Measurements from ENCODE around the gene SOCS6. TPM values are rescaled to one million over a fixed set of nuclear protein-coding genes. Genes with fewer than 3 reads are reported as not detected.

Gene SOCS6
- total RNA-seq, 1 donor from 2014 or later = 29.3 TPM

GRCh38 chr18:70250781-70251180, 38.1 kb upstream of the SOCS6 start:
- Mint-ChIP-seq H3K4me3 (no peak overlapping the region), H3K4me1 (no peaks in the 10 kb centered on the region), H3K36me3 (no peaks in the 10 kb centered on the region), H3K27me3 (ENCODE audit: low read depth) (peaks cover 2% of the 10 kb centered on the region), H3K27ac (no peak overlapping the region), H3K9me3 (no peaks in the 10 kb centered on the region)
- TF ChIP-seq CTCF (IDR thresholded peaks at IDR 0.05; ENCODE audit: unreplicated experiment) = no peak
- no peak for DNase-seq (ENCODE audit: low spot score in 2 of 2, unreplicated experiment in 2 of 2)

GRCh38 chr18:70256184-70256583, 32.7 kb upstream of the SOCS6 start:
- no peak for DNase-seq (ENCODE audit: low spot score in 2 of 2, unreplicated experiment in 2 of 2)
- peaks cover 5% of the 10 kb centered on the region for H3K27me3 Mint-ChIP-seq (ENCODE audit: low read depth)
- no peaks in the 10 kb centered on the region for H3K9me3 Mint-ChIP-seq
- TF ChIP-seq CTCF (IDR thresholded peaks at IDR 0.05; ENCODE audit: unreplicated experiment) = no peak
- no peaks in the 10 kb centered on the region for H3K4me1 Mint-ChIP-seq
- no peak overlapping the region for H3K27ac Mint-ChIP-seq
- no peaks in the 10 kb centered on the region for H3K36me3 Mint-ChIP-seq
- H3K4me3 Mint-ChIP-seq = no peak overlapping the region

- Mint-ChIP-seq H3K27me3 (ENCODE audit: low read depth) (peaks cover 5% of the 10 kb centered on the region), H3K36me3 (no peaks in the 10 kb centered on the region), H3K4me1 (no peaks in the 10 kb centered on the region), H3K9me3 (no peaks in the 10 kb centered on the region), H3K27ac (no peak overlapping the region), H3K4me3 (no peak overlapping the region)
- no peak for TF ChIP-seq CTCF (IDR thresholded peaks at IDR 0.05; ENCODE audit: unreplicated experiment)
- DNase-seq (ENCODE audit: low spot score in 2 of 2, unreplicated experiment in 2 of 2) = no peak
These were observed 31.9 kb upstream of the SOCS6 start for GRCh38 chr18:70256994-70257393.

- Mint-ChIP-seq H3K9me3 (peaks cover 6% of the 10 kb centered on the region), H3K27me3 (ENCODE audit: low read depth) (peaks cover 5% of the 10 kb centered on the region), H3K27ac (no peak overlapping the region), H3K36me3 (no peaks in the 10 kb centered on the region), H3K4me3 (no peak overlapping the region), H3K4me1 (no peaks in the 10 kb centered on the region)
- TF ChIP-seq CTCF (IDR thresholded peaks at IDR 0.05; ENCODE audit: unreplicated experiment) = no peak
- DNase-seq (ENCODE audit: low spot score in 2 of 2, unreplicated experiment in 2 of 2) = no peak
These were observed 30.6 kb upstream of the SOCS6 start for GRCh38 chr18:70258243-70258642.

GRCh38 chr18:70260683-70261082, 28.2 kb upstream of the SOCS6 start:
- Mint-ChIP-seq H3K4me1 (no peaks in the 10 kb centered on the region), H3K27ac (no peak overlapping the region), H3K4me3 (no peak overlapping the region), H3K27me3 (ENCODE audit: low read depth) (peaks cover 5% of the 10 kb centered on the region), H3K9me3 (peaks cover 9% of the 10 kb centered on the region), H3K36me3 (no peaks in the 10 kb centered on the region)
- TF ChIP-seq CTCF (IDR thresholded peaks at IDR 0.05; ENCODE audit: unreplicated experiment) = no peak
- no peak for DNase-seq (ENCODE audit: low spot score in 2 of 2, unreplicated experiment in 2 of 2)

GRCh38 chr18:70261141-70261788, 27.6 kb upstream of the SOCS6 start:
- DNase-seq (ENCODE audit: low spot score in 2 of 2, unreplicated experiment in 2 of 2) = no peak
- no peak for TF ChIP-seq CTCF (IDR thresholded peaks at IDR 0.05; ENCODE audit: unreplicated experiment)
- no peaks in the 10 kb centered on the region for H3K4me1 Mint-ChIP-seq
- H3K36me3 Mint-ChIP-seq = no peaks in the 10 kb centered on the region
- H3K27ac Mint-ChIP-seq = no peak overlapping the region
- peaks cover 3% of the 10 kb centered on the region for H3K27me3 Mint-ChIP-seq (ENCODE audit: low read depth)
- H3K9me3 Mint-ChIP-seq = peaks cover 9% of the 10 kb centered on the region
- no peak overlapping the region for H3K4me3 Mint-ChIP-seq
